Measurements from ENCODE around the gene AGER. TPM values are rescaled to one million over a fixed set of nuclear protein-coding genes. Genes with fewer than 3 reads are reported as not detected.

AGER gene
- total RNA-seq, 2 experiments from 2014 or later = 9.6 to 11.5 TPM

GRCh38 chr6:32173051-32173727 is 10.9 kb downstream of the AGER start:
- H3K36me3 Mint-ChIP-seq = peaks cover 18% of the 10 kb centered on the region
- H3K27me3 Mint-ChIP-seq = no peaks in the 10 kb centered on the region
- H3K4me3 Mint-ChIP-seq = no peak overlapping the region
- no peak for DNase-seq
- peaks cover 43% of the 10 kb centered on the region for H3K4me1 Mint-ChIP-seq
- no peaks in the 10 kb centered on the region for H3K9me3 Mint-ChIP-seq
- H3K27ac Mint-ChIP-seq = no peak overlapping the region

DNA sequence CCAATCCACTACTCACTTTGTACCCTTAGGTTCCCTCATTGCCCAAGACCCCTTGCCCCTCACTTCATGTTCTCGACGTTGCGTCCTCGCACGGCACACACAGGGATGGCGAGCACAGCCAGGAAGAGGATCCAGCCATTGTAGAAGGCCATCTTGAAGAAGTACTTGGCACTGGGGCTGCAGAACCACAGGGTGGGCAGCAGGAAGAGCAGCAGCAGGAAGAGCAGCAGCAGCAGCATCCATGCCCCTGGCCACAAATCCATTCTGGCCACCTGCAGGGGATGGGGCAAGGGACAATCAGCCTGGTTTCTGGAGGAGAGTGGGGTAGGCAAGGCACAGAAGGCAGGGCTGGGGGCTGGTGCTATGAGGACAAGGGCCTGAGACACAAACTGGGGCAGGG is 12.8 kb downstream of the AGER start:
- H3K27me3 Mint-ChIP-seq = no peaks in the 10 kb centered on the region
- H3K36me3 Mint-ChIP-seq = peaks cover 18% of the 10 kb centered on the region
- H3K4me3 Mint-ChIP-seq = no peak overlapping the region
- H3K9me3 Mint-ChIP-seq = no peaks in the 10 kb centered on the region
- no peak for DNase-seq
- no peak overlapping the region for H3K27ac Mint-ChIP-seq
- H3K4me1 Mint-ChIP-seq = peaks cover 30% of the 10 kb centered on the region

GRCh38 chr6:32170294-32170693 is 13.8 kb downstream of the AGER start:
- peaks cover 27% of the 10 kb centered on the region for H3K4me1 Mint-ChIP-seq
- H3K27ac Mint-ChIP-seq = peak overlapping the region; percentile 22
- peaks cover 21% of the 10 kb centered on the region for H3K36me3 Mint-ChIP-seq
- no peaks in the 10 kb centered on the region for H3K9me3 Mint-ChIP-seq
- no peak overlapping the region for H3K4me3 Mint-ChIP-seq
- H3K27me3 Mint-ChIP-seq = no peaks in the 10 kb centered on the region
- DNase-seq = no peak

DNA sequence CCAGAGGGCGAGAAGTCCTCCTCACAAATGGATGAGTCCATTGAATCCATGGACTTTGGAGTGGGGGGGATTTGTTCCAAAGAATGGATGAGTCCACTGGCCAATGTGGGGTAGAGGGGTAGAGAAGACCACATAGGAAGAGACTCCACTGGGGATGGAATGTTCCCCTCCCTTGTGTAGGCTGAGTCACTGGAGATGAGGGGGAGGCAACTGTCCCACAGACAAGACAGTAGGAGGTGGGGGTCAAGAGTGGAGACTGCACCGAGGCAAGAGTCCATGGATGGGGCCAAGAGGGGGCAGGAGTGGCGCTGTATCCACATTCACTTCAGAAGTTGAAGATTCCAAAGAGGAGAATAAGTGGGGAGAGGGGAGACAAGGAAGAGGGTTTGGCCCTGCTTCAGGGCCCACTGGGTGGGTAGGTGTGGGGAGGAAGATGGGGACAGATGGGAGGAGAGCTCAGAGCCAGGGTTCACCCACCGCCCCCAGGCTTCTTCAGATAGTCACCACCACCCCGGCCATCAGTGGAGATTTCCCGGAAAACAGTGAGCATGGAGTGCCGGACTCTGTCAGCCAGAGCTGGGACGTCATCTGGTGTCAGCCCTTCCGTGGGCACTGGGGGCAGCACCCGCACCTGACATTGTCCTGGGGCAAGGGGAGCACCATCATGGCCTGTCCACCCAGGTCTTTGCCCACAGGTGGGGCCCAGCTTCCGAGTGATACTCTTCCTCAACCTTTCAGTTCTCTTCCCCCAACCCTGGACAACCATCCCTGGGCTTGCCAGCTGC is 15.1 kb downstream of the AGER start:
- H3K4me3 Mint-ChIP-seq = no peak overlapping the region
- no peaks in the 10 kb centered on the region for H3K9me3 Mint-ChIP-seq
- no peak for DNase-seq
- H3K27ac Mint-ChIP-seq = no peak overlapping the region
- peaks cover 23% of the 10 kb centered on the region for H3K36me3 Mint-ChIP-seq
- H3K4me1 Mint-ChIP-seq = peaks cover 17% of the 10 kb centered on the region
- no peaks in the 10 kb centered on the region for H3K27me3 Mint-ChIP-seq

- H3K9me3 Mint-ChIP-seq = no peaks in the 10 kb centered on the region
Observed at GRCh38 chr6:32168350-32168749, 15.7 kb downstream of the AGER start.

GRCh38 chr6:32167761-32168262 is 16.2 kb downstream of the AGER start:
- no peaks in the 10 kb centered on the region for H3K9me3 Mint-ChIP-seq
- no peak overlapping the region for H3K4me3 Mint-ChIP-seq
- no peak for DNase-seq
- H3K36me3 Mint-ChIP-seq = peaks cover 22% of the 10 kb centered on the region
- H3K27me3 Mint-ChIP-seq = no peaks in the 10 kb centered on the region
- no peak overlapping the region for H3K27ac Mint-ChIP-seq
- peaks cover 6% of the 10 kb centered on the region for H3K4me1 Mint-ChIP-seq

More at GRCh38 chr6:32168350-32168749, 15.7 kb downstream of the AGER start:
- Mint-ChIP-seq H3K27me3 (no peaks in the 10 kb centered on the region), H3K36me3 (peaks cover 22% of the 10 kb centered on the region), H3K4me3 (no peak overlapping the region), H3K27ac (no peak overlapping the region), H3K4me1 (peaks cover 11% of the 10 kb centered on the region)
- DNase-seq = no peak

- Mint-ChIP-seq H3K27ac (no peak overlapping the region), H3K4me1 (peaks cover 3% of the 10 kb centered on the region), H3K36me3 (peaks cover 22% of the 10 kb centered on the region), H3K27me3 (no peaks in the 10 kb centered on the region), H3K4me3 (no peak overlapping the region), H3K9me3 (no peaks in the 10 kb centered on the region)
- no peak for DNase-seq
Observed at GRCh38 chr6:32167154-32167760, 16.8 kb downstream of the AGER start.

DNA sequence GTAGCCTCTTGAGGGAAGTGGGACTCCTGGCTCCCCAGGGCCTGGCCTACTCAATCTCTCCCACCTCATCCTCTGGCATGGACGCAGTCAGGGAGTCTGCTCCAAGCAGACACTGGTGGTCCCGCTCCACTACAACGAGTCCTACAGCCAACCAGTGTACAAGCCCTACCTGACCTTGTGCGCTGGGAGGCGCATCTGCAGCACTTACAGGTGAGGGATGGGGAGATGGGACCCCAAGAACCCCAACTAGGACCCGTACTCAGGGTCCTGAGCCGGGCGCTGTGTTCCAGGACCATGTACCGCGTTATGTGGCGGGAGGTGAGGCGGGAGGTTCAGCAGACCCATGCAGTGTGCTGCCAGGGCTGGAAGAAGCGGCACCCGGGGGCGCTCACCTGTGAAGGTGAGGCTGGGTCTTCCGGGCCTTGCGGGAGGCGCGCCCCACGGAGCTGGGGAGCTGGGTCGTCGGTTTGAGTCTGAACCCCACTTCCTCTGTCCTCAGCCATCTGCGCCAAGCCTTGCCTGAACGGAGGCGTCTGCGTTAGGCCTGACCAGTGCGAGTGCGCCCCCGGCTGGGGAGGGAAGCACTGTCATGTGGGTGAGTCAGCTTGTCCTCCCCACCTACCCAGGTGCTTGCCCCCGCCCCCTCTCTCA is 17.5 kb downstream of the AGER start:
- Mint-ChIP-seq H3K27ac (no peak overlapping the region), H3K36me3 (peaks cover 22% of the 10 kb centered on the region), H3K27me3 (no peaks in the 10 kb centered on the region), H3K4me1 (peaks cover 3% of the 10 kb centered on the region), H3K9me3 (no peaks in the 10 kb centered on the region), H3K4me3 (no peak overlapping the region)
- no peak for DNase-seq

DNA sequence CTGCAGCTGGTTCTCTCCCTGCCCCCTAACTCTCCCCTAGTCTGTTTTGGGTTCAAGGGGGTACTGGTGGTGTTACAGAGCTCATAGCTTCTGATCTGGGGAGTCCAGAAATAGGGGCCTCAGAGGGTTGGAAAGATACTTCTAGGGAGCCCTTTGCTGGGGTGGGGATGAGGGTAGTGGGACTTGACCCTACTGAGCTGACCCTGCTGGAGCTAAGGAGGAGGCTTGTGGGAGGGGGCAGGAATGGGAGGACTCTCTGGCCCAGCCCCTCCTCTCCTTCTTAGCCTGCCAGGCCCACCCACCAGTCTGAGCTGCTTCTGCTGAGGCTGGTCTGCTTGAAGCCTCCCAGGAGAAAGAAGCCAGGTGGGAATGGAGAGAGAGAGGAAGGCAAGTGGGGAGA is 19.8 kb downstream of the AGER start, which contains the start of gene EGFL8:
EGFL8 (plus strand) TSS at position 301 of the 400 bp plus-strand sequence. CDS start 1,571 bp downstream, outside the sequence.
- Mint-ChIP-seq H3K27ac (no peak within 1 kb of the TSS), H3K4me1 (peaks cover 3% of the 10 kb centered on the region)
- no peak for DNase-seq

GRCh38 chr6:32163559-32164258 is 20.3 kb downstream of the AGER start:
- peaks cover 11% of the 10 kb centered on the region for H3K36me3 Mint-ChIP-seq
- H3K4me1 Mint-ChIP-seq = peaks cover under 1% of the 10 kb centered on the region
- H3K27me3 Mint-ChIP-seq = no peaks in the 10 kb centered on the region
- no peak overlapping the region for H3K27ac Mint-ChIP-seq
- no peak for DNase-seq
- no peaks in the 10 kb centered on the region for H3K9me3 Mint-ChIP-seq
- H3K4me3 Mint-ChIP-seq = no peak overlapping the region

More for the DNA sequence above, 19.8 kb downstream of the AGER start, which contains the start of gene EGFL8:
- Mint-ChIP-seq H3K4me3 (no peak within 1 kb of the TSS), H3K9me3 (no peaks in the 10 kb centered on the region), H3K27me3 (no peaks in the 10 kb centered on the region), H3K36me3 (peaks cover 12% of the 10 kb centered on the region)

DNA sequence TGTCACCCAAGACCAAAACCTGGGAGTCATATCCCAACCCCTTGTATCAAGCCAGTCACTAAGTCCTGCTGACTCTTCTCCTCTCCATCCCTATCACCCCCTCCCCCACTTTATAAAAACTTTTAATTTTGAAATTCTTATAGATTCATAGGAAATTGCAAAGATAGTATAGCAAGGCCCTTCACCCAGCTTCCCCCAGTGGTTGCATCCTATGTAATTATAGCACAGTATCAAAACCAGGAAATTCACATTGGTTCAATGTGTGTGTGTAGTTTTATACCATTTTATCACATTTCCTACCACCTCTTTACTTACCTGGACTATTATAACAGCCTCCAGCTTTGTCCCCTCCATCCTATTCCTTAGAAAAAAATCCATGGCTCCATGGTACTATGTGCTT is 26.0 kb downstream of the AGER start:
- Mint-ChIP-seq H3K9me3 (no peaks in the 10 kb centered on the region), H3K27me3 (no peaks in the 10 kb centered on the region), H3K27ac (no peak overlapping the region), H3K4me3 (no peak overlapping the region), H3K4me1 (peaks cover 19% of the 10 kb centered on the region), H3K36me3 (peaks cover 19% of the 10 kb centered on the region)
- DNase-seq = no peak

GRCh38 chr6:32156891-32157290 is 27.2 kb downstream of the AGER start:
- peaks cover 30% of the 10 kb centered on the region for H3K4me1 Mint-ChIP-seq
- no peak overlapping the region for H3K4me3 Mint-ChIP-seq
- peaks cover 19% of the 10 kb centered on the region for H3K36me3 Mint-ChIP-seq
- H3K9me3 Mint-ChIP-seq = no peaks in the 10 kb centered on the region
- DNase-seq = no peak
- H3K27me3 Mint-ChIP-seq = no peaks in the 10 kb centered on the region
- no peak overlapping the region for H3K27ac Mint-ChIP-seq

DNA sequence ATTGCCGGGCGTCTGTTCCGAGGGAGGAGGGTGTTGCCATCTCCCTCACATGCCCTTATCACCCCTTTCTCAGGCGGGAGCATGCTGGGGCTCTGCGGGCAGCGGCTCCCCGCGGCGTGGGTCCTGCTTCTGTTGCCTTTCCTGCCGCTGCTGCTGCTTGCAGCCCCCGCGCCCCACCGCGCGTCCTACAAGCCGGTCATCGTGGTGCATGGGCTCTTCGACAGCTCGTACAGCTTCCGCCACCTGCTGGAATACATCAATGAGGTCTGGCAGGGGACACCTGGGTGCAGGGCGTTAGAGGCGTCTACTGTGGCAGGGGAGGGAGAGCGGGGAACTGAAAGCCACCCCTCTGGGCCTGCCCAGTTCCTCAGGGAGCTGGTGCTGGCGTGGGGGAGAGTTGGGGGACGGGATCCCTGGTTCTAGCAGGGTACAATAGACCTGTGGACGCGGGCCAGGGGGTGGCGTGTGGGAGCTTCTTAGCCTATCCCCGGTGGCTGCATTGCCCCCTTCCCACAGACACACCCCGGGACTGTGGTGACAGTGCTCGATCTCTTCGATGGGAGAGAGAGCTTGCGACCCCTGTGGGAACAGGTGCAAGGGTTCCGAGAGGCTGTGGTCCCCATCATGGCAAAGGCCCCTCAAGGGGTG is 29.4 kb downstream of the AGER start:
- DNase-seq = peak; percentile 72
- Mint-ChIP-seq H3K4me1 (peaks cover 44% of the 10 kb centered on the region), H3K36me3 (peaks cover 17% of the 10 kb centered on the region), H3K4me3 (peak overlapping the region; percentile 97), H3K27me3 (peaks cover 9% of the 10 kb centered on the region), H3K9me3 (no peaks in the 10 kb centered on the region), H3K27ac (peak overlapping the region; percentile 92)

Data from activated naive CD8-positive, alpha-beta T cell treated with anti-CD3 and anti-CD28 coated beads for 36 hours (primary cell).